Effector CD4-positive, alpha-beta T cell (primary cell): ENCODE results near the gene RPTOR.
"Not testable (repeated sequence)": the region's sequence is repeated elsewhere in the genome, so short reads cannot be mapped to it uniquely, and the experiment has no call there.

Experiments
- DNase-seq: peaks from one replicate; pipeline ENCODE4 v3.0.0-alpha.2; 2020

Gene RPTOR

DNA sequence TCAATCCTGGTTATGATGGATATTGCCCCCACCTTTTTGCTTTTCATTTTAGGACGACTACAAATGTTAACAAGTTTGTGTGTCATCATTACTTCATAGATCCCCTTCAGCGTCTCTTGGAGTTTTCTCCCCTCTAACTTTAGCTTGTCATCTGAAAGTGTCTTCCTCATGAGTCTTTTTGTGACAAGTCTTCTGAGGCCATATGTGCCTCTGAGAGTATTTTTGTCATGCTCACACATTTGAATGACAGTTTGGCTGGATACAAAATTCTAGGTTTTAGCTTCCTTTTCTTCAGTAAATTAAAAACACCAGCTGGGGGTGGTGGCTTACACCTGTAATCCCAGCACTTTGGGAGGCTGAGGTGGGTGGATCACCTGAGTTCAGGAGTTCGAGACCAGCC, 243.2 kb downstream of the RPTOR start:
- DNase-seq: no peak

DNA sequence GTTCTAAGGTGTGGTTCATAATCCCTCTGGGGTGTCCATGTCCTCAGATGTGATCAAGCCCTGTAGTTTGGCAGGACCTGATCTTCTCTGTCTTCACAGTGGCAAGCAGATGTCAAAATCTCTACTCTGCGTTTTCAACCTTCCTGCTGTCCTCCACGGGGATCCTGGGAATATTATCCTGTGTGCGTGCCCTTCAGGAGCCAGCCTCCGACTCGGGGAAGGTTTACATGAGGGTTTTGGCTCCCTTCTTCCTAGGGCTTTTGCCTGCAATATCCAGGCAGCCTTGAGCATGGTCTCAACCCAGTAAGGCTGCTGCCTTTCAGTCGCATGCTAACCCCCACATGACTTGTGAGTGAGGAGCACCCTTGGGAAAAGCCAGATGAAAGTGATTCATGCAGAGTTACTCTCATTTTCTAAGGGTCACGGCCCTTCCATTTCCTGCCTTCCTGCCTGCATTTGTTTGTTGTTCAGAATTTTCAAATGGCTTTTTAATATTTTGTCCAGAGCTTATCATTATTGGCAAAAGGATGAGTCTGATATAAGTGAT, 244.8 kb downstream of the RPTOR start:
- DNase-seq: no peak

DNA sequence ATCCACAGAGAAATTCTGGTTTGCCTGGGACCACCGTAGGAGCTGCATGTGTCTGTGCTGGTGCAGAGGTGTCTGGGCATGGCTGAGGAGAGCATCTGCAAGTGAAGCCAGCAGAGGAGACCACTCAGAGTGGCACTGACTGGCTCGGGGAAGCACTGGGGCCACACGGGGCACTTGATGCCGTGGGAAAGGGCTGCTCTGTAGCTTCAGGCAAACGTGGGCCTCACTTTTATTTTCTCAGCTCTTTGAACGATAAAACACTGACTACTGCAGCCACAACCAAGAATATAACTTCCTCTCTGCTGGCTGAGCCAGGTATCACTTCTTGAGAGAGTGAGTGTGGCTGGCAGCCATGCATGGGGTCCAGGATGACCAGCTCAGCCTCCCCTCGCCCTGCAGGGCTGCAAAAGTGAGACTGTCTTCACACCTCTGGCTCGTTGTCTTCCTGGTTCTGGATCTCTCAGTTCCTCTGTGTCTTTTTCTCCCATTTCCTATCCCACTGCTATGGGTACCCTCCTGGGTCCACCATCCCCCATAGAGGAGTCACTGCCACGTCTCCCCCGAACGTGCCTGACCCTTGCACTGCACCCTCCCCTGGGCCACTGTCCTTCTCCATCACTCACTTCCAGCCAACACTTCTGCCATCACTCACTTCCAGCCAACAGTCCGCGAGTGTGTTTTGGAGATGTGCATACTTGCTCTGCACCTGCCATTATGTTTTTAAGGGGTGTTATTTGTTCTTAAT, 245.6 kb downstream of the RPTOR start:
- no peak for DNase-seq

DNA sequence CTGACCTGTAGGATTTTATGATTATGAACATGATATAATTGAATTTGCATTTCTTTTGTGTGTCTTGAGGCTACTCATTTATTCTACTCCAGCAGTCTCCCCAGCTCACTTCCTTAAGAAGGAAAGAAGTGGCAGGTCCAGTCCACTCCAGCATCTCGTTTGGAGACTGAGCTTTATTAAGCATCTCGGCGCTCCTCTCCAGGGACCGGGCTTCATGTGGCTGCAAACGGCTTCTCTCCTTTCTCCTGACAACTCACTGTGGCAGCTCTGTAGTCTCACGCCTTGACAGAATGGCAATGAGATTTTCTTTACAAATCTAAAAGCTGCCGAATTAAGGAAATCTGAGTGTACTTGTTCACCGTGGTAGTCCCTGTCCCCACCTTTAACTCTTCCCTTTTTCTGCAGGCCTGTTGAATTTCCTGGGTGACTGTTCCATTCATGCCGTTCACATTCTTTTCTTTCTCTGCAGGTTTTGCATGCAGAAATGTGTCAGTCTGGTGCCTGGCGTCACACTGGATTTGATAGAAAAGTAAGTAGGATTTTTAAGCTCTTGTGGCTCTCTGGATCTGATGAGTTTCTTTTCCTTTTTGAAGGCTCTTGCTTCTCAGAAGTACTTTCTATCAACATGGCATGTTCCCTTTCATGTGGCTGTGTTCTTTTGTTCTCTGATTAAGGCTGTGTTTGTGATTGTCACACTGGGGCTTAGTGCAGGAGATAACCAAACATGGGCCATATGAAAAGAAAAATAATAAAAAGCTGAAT, 246.5 kb downstream of the RPTOR start:
- DNase-seq: no peak

DNA sequence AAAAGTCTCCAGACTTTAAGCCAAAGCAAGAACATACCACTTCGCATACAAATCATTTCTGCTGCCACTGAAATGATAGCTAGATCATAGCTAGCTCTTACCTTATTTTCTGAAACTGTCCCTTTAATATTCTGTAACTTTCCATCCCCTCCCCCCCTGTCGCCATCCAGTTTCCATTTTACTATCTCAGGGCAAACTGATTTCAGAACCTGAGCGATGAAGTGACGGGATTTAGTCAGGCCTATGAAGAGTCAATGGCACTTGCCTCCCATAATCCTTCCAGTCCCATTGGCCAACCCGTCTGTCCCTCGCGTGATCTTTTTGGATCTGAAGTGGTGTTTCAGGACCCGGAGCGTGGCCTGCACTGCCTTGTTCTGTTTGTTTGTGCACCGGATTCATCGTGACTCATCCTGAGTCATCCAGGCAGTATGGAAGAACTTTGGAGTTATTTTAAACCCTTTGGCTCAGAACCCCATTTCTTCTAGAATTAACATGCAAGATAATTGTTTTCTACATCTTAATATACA, 247.2 kb downstream of the RPTOR start:
- DNase-seq: peak; percentile 33

DNA sequence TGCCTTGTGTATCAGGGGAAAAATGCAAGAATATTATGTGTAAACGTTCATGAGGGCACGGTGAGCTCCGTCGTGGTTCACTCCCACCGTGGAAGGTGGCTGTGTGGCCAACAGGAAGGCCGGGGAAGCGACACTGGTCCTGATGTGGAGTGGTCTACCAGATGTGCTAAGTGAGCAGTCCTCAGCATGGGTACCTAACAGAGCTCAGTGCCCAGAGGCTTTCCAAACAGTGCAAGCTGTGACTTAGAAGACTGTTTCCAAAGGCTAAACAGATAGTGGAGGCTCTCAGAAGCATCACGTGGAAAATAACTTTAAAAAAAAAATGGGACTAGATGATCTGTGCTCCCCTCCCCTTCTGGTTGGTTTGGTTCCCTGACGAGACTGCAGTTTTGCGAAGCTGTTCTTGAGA, 247.7 kb downstream of the RPTOR start:
- DNase-seq: no peak

DNA sequence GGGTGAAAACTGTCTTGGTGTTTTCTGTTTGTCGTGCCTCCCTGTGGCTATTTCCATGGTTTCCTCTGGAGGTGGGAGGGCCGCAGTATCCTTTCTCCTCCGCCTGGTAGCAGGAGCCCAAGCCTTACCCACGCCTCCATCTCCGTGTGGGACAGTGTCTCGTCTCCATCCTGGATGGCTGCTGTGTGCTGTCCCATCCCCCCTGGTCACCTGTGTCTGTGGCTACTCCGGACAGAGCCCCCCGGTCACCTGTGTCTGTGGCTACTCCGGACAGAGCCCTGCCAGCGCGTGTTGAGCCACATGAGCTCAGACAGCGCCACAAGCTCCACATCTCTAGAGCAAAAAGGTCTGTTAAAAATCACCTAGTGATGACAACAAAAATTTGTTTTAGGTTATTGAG, 248.8 kb downstream of the RPTOR start:
- DNase-seq: no peak

DNA sequence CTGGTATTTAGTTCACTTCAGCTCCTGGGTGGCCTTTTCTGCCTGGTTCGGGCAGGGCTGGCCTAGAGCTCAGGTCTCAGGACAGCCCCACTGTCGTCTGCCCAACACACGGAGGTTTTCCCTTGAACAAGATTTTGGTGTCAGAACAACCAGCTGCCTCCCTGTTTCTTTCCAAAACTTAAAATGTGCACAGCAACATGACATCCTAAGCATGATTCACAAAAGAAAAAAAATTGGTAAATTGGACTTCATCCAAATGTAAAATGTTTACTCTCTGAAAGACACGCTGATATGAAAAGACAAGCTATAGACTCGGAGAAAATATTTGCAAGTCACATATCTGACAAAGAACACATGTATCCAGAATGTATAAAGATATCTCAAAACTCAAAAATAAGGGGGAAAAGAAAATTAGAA, 249.2 kb downstream of the RPTOR start:
- DNase-seq: no peak

DNA sequence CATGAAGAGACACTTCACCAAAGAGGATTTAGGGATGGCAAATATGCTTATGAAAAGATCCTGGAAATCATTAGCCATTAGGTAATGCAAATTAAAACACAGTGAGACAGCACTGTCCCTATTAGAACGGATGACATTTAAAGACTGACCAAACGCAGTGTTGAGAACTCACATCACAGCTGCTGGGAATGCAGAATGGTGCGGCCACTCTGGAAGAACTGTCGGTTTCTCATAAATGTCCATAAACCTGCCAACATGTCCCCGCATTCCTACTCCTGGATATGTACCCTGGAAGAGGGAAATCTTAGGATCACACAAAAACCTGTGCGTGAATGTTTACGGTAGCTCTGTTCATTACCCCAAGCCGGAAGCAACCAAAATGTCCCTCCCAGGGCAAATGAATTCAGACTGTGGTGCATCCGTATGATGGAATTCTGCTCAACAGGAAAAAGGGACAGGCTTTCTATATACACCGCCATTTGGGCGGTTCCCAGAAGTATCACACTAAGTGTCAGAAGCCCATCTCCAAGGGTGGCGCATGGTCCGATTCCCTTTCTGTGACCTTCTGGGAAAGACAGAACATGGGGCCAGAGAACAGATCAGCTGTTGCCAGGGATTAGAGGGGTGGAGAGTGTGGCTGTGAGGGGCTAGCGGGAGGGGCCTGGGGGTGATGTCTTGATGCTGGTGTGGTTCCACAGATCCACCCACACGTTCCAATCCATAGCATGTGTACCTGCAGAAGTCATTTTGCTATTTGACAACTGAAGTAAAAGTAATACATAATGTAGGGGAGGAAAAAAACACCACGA, 249.8 kb downstream of the RPTOR start:
- no peak for DNase-seq

DNA sequence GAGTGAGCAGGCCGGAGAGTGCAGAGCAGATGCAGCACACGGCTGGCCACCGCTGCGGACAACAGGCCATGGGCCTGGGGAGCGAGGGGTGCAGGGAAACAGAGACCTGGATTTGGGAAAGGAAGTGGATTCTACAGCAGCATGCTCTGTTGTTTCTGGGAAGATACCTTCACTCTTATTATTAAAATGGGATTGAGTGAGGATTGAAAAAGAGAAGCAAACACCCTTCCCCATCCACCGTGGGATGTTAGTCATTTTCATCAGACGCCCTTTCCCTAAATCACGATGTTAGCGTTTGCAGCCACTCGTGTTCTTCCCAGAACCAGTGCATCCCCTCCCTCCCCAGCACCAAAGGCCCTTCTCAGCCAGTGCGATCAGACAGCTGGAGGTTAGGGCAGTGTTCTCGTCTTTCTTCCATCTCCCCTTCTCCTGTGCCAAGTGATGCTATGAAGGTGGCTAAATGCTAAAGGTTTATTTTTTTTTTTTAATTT, 250.5 kb downstream of the RPTOR start:
- DNase-seq: no peak

DNA sequence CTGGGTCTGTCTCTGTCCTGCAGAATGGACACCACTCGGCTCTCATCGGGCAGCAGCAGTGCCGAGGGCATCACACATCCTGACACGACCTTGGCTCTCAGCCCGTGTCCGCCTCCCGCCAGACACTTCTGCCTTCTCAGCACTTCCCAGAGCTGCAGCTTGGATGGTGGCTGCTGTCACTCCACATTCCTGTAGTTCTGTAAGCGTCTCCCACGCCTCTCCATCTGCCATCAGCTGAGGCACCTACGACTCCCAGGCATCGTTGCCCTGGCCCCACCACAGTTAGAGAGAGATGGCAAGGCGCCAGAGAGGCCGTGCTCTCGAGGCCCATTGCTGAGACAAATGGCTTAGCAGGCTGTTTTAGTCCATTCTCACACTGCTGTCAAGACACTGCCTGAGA, 251.1 kb downstream of the RPTOR start:
- DNase-seq: no peak

DNA sequence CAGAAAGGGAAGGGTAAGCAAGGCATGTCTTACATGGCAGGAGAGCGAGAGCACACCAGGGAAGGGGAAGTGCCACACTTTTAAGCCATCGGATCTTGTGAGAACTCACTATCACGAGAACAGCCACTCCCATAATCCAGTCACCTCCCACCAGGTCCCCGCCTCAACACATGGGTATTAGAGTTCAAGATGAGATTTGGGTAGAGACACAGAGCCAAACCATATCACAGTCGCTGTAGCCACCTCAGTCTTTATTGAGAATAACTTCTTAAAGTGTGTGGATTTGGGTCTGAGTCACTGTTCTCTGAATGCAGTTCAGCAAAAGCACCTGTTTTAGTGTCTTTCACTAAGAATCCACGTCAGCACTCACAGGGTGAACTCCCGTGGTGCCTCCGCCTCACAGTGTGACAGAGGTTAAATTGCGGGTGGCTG, 251.8 kb downstream of the RPTOR start:
- no peak for DNase-seq

DNA sequence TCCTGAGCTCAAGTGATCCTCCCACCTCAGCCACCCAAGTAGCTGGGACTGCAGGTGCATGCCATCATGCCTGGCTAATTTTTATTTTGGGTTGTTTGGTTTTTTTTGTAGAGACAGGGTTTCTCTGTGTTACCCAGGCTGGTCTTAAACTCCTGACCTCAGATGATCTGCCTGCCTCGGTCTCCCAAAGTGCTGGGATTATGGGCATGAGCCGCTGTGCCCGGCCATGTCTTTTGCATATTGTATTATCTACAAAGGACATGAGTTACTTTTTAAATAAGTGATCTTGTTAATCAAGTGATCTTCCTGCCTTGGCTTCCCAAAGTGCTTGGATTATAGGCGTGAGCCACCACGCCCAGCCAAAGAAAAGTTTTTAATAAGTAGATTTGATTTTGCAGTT, 252.6 kb downstream of the RPTOR start:
- DNase-seq: not testable (repeated sequence)

DNA sequence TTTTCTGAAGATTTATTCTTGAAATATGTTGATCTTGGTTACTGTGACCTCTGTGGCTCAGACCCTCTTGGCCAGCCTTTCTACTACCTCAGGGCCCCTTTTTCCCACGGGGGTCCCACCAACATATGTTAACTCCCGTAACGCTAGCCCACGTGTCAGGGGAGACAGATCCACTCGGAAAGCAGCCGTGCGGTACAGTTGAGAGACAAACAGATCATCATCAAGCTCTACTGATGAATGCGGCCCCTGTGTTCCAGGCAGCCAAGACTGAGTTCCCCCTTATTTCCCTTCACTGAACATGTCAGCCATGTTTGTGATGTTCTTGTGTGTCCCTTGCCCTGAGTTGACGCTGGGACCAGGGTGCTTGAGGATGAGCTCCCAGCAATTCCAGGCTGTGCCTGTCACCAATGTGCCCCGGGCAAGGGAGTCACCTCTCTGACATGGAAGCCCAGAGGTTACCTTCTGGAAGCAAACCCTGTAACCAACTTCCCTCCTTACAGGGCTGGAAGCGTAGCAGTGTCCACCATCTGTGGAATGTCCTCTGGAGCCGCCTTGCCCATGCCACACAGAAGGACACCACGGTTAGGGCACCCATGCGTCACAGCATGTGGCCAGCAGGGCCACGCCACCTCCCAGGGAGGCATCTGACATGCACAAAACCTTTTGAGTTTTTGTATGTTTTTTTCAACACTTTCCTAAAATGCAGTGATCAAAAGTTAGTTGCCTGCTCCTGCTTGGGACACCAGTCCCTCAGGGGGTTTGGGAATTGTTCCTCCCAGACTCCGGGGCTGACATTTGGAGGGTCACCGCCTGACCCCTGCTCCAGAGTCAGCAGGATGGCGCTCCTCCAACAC, 253.3 kb downstream of the RPTOR start:
- DNase-seq: no peak

DNA sequence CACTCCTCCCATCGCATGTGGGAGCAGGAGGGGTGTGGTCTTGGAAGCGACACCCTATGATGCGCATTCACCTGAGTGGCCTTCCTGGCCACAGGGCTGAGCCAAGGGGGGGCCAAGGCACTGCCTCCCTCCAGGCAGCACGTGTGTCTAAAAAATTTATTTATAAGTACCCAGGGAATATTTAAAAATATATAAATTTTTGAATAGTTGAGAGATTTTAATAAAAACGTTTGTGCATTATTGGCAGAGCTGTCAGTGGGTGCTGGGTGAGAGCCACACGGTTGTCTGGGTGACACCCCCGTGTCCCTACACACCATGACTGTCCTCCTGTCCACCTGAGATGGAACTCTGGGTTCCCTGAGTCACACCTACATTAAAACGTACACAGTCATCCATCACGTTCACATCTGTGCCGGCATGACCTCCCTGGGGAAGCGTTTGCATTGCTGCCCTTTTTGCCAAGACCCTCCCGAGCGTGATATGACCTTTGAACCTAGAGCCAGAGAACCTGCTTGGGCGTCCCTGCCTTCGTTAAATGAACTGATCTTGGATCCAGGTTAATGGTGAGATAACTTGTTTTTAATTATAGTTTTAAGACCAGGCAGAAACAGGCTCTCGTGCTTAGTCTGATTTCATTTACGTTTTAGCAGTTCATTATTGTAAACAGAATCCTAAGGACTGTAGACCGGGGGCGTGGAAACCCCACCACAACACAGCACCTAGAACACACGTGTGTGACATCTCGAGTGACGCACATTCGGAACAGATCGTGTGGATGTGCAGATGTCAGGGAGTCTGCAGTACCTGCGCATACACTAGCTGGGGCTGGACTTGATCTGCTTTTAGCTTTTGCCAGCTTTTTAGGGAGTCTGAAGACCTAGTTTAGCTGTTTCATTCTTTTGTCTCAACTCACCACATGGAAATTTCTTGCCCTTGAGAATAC, 254.2 kb downstream of the RPTOR start:
- no peak for DNase-seq

DNA sequence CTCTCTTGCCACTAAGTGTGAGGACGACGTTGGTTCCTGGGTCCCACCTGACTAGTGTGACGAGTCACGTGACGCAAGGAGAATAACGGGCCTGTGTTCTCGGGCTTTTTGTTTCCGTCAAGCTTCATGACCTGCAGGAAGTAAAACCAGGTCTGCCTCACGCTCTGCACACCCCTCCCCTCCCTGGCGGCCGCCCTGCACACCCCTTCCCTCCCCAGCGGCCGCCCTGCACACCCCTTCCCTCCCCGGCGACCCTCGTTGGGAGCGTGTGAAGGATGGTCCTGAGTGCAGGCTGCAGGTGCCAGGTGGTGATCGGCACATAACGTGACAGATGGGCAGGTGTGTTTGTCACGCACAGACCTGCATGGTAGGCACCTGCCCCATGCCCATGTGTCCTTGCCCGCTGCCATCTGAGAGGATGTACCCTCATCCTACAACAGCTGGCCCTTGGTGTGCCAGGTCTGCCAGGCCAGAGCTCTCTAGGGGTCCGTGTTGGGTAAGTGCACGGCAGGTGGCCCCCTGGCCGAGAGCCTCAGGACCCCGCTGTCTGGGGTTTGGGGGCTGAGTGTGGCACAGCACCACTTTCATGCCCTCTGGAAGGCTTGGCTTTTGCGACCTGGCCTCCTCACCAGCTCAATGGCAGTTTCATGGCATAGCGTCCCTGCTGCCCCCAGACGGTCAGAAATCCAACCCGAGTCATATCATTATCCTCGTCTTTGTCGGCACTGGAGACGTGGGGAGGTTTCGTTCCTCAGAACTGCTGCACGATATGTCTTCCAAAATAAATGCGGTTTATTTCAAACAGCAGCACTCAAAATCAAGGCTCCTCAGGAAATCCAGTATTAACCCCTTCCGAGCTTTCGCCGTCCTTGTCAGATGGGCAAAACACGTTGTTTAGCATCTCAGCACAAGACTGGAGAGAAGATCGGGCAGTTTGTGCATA, 255.2 kb downstream of the RPTOR start:
- DNase-seq: no peak

DNA sequence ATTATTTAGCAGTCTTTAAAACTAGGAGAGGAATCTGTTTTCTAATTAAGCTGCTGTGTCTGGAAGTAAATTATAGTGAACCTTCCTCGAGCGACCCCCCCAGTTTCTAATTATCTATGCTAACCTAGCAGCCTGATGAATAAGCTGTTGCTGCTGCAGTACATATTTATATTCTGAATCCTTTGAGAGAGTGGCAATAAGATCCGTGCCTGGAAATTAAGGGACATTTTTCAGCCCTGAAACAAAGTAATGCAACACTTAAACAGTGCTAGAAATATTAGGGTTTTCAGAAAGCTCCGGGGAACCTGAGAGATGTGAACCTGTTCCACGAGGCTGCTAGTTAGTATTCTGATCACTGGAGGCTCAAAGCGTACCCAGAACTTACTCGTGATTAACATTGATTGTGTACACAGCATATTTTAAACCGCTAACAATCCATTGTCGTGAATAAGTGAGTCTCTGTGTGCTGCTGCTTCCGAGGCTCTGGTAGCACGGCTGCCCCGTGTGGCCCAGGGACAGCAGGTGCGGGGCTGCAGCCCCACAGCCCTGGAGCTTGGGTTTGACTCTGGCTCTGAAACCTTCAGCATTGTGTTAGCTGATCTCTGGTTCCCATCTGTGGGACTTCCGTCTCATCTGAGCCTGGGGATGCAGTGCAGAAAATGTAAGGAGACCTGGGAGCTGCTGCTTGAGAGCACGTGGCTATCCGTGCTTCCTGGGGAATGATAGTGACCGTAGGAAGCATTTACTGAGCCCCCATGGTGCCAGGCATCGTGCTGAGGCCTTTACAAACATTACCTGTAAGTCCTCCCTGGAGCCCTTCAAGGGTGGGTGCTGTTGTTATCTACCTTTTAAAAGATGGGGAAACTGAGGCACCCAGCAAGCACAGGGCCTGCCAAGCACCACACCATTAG, 256.1 kb downstream of the RPTOR start:
- DNase-seq: no peak
